DND-41 (cell line): ENCODE measurements around the gene DUT.

ENCODE experiments used
- ATAC-seq: fragments of 200-7000 bp; cut with Tn5 transposase; 3 replicates; pipeline ENCODE4 v1.9.1; 2021; ENCODE audit warnings: low read depth; ENCODE audit not compliant: insufficient read depth
- DNase-seq: peaks from one replicate; pipeline ENCODE4 v3.0.0-alpha.2; 2020
- H2AFZ ChIP-seq: 2 replicates; pipeline ENCODE4 v1.6.0; 2012; ENCODE audit warnings: low read depth, low read length
- H3K27ac ChIP-seq: 2 replicates; pipeline ENCODE4 v1.5.1; 2012; ENCODE audit warnings: low read length, inconsistent platforms
- H3K27me3 ChIP-seq: fragments of 200-600 bp; sonication (generic); 2 replicates; pipeline ENCODE4 v1.6.0; 2012; ENCODE audit warnings: low read length, mild to moderate bottlenecking, inconsistent platforms; ENCODE audit not compliant: insufficient read depth, poor library complexity
- H3K36me3 ChIP-seq: 2 replicates; pipeline ENCODE4 v1.5.1; 2012; ENCODE audit warnings: low read length, inconsistent platforms; ENCODE audit not compliant: insufficient read depth
- H3K4me1 ChIP-seq: 2 replicates; pipeline ENCODE4 v1.5.1; 2012; ENCODE audit warnings: mild to moderate bottlenecking, low read length; ENCODE audit not compliant: insufficient read depth
- H3K4me2 ChIP-seq: 2 replicates; pipeline ENCODE4 v1.6.0; 2012; ENCODE audit warnings: mild to moderate bottlenecking, moderate library complexity, low read length, inconsistent platforms; ENCODE audit not compliant: insufficient read depth
- H3K4me3 ChIP-seq, 2 experiments: fragments of 200-600 bp in 1 of 2; shearing (Covaris generic) in 1 of 2; 2 replicates each; pipeline ENCODE4 v1.5.1; 2012 to 2016; ENCODE audit warnings: inconsistent platforms in 2 of 2, low read length in 2 of 2, mild to moderate bottlenecking in 2 of 2, low read depth in 1 of 2, moderate library complexity in 1 of 2
- H3K79me2 ChIP-seq: 2 replicates; pipeline ENCODE4 v1.6.0; 2012; ENCODE audit warnings: low read length, inconsistent platforms; ENCODE audit not compliant: insufficient read depth
- H3K9ac ChIP-seq: 2 replicates; pipeline ENCODE4 v1.6.0; 2012; ENCODE audit warnings: low read depth, mild to moderate bottlenecking, inconsistent platforms, low read length, moderate library complexity
- H3K9me3 ChIP-seq: 2 replicates; pipeline ENCODE4 v1.5.1; 2012; ENCODE audit warnings: low read length, moderate library complexity, mild to moderate bottlenecking, inconsistent platforms; ENCODE audit not compliant: insufficient read depth, severe bottlenecking
- H4K20me1 ChIP-seq: 2 replicates; pipeline ENCODE4 v1.6.0; 2012; ENCODE audit warnings: low read length; ENCODE audit not compliant: insufficient read depth
- EZH2 ChIP-seq: IDR thresholded peaks from 3 replicates; pipeline ENCODE4 v1.6.1; 2012; ENCODE audit warnings: borderline replicate concordance, low read depth, mild to moderate bottlenecking, moderate library complexity, low read length, inconsistent platforms; ENCODE audit not compliant: severe bottlenecking
- TF ChIP-seq, protein P1 (sequence below): IDR thresholded peaks from 2 replicates; pipeline ENCODE4 v1.5.1; 2012; ENCODE audit warnings: borderline replicate concordance, low read length, moderate library complexity, mild to moderate bottlenecking; ENCODE audit not compliant: poor library complexity, severe bottlenecking; ENCODE audit errors: extremely low read depth

DUT gene

GRCh38 chr15:48371961-48372360, 40.7 kb downstream of the DUT start:
- no peak for DNase-seq
- Histone ChIP-seq H4K20me1 (no peaks in the 10 kb centered on the region), H3K4me1 (no peaks in the 10 kb centered on the region), H3K27ac (no peak overlapping the region), H3K9me3 (no peaks in the 10 kb centered on the region), H3K4me3 (no peak overlapping the region), H3K4me2 (no peak overlapping the region), H3K9ac (no peak overlapping the region), H3K27me3 (no peaks in the 10 kb centered on the region), H2AFZ (no peak overlapping the region), H3K79me2 (no peaks in the 10 kb centered on the region), H3K36me3 (no peaks in the 10 kb centered on the region)
- no peak for ATAC-seq
- TF ChIP-seq EZH2, result no peak
- TF ChIP-seq, protein P1, sequence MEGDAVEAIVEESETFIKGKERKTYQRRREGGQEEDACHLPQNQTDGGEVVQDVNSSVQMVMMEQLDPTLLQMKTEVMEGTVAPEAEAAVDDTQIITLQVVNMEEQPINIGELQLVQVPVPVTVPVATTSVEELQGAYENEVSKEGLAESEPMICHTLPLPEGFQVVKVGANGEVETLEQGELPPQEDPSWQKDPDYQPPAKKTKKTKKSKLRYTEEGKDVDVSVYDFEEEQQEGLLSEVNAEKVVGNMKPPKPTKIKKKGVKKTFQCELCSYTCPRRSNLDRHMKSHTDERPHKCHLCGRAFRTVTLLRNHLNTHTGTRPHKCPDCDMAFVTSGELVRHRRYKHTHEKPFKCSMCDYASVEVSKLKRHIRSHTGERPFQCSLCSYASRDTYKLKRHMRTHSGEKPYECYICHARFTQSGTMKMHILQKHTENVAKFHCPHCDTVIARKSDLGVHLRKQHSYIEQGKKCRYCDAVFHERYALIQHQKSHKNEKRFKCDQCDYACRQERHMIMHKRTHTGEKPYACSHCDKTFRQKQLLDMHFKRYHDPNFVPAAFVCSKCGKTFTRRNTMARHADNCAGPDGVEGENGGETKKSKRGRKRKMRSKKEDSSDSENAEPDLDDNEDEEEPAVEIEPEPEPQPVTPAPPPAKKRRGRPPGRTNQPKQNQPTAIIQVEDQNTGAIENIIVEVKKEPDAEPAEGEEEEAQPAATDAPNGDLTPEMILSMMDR, result no peak

DNA sequence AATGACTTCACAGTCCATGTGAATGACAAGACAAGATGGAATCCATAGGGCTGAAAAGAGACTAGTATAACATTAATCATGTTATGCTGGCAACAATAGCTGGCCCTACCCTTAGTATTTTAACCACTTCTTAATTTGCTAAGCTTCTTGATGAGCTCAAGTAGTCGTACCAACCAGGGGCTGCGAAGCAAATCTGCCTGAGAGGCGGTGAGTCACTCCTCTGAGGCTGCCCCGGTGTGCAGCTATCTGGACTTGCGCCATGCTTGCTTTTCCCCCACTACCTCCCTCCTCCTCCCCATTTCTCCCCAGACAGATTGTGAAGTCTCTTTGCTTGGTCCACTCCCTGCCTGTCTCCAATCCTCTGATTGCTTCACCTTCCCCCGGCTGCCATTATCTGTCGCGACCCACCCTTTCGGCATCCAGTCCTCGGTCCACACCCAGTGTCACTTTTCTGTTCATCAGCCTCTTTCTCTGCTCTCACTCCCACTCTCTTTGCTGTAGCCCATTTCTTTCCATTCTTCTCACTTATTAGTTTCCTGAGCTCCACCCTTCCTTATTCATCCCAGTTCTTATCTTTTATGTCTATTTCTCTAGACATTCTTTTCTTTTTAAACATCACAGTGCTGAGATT, 42.7 kb downstream of the DUT start:
- Histone ChIP-seq H3K79me2 (no peaks in the 10 kb centered on the region), H3K36me3 (no peaks in the 10 kb centered on the region), H3K9ac (no peak overlapping the region), H3K4me3 (no peak overlapping the region), H3K27me3 (no peaks in the 10 kb centered on the region), H3K27ac (no peak overlapping the region), H3K9me3 (no peaks in the 10 kb centered on the region), H3K4me1 (no peaks in the 10 kb centered on the region), H2AFZ (no peak overlapping the region), H3K4me2 (no peak overlapping the region), H4K20me1 (no peaks in the 10 kb centered on the region)
- no peak for ATAC-seq
- TF ChIP-seq, protein P1, result no peak
- TF ChIP-seq EZH2, result no peak
- DNase-seq, result no peak

DNA sequence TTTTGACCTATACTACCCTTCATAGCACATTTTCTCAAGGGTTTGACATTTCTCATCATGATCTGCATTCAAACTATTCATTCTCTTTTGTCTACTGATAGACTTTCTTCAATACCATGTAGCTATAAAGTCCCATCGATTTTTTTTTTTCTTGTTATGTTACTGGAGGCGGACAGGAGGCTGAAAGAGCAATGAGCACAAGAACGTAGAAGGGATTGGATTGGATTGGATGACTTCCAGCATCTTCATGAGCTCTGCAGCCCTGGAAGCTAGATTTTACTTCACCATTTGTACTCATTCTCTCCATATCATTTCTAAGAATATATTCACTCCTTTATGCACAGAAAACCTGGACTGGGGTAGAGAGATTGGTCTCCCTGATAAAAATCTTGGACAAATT, 43.2 kb downstream of the DUT start:
- TF ChIP-seq, protein P1, result no peak
- no peak for TF ChIP-seq EZH2
- no peak overlapping the region for H3K27ac ChIP-seq
- no peaks in the 10 kb centered on the region for H3K27me3 ChIP-seq
- no peaks in the 10 kb centered on the region for H3K4me1 ChIP-seq
- no peak for DNase-seq
- no peaks in the 10 kb centered on the region for H4K20me1 ChIP-seq
- no peaks in the 10 kb centered on the region for H3K9me3 ChIP-seq
- H3K36me3 ChIP-seq, result no peaks in the 10 kb centered on the region
- H3K4me2 ChIP-seq, result no peak overlapping the region
- no peaks in the 10 kb centered on the region for H3K79me2 ChIP-seq
- no peak overlapping the region for H3K9ac ChIP-seq
- ATAC-seq, result no peak
- H3K4me3 ChIP-seq, result no peak overlapping the region
- H2AFZ ChIP-seq, result no peak overlapping the region

DNA sequence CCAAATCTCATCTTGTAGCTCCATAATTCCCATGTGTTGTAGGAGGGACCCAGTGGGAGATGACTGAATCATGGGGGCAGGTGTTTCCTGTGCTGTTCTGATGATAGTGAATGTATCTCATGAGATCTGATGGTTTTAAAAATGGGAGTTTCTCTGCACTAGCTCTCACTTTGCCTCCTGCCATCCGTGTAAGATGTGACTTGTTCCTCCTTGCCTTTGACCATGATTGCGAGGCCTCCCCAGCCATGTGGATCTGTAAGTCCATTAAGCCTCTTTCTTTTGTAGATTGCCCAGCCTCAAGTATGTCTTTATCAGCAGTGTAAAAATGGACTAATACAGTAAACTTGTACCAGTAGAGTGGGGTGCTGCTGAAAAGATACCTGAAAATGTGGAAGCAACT, 44.5 kb downstream of the DUT start:
- H3K4me3 ChIP-seq, result no peak overlapping the region
- H3K27ac ChIP-seq, result no peak overlapping the region
- no peak overlapping the region for H3K4me2 ChIP-seq
- H3K27me3 ChIP-seq, result no peaks in the 10 kb centered on the region
- H3K9ac ChIP-seq, result no peak overlapping the region
- no peaks in the 10 kb centered on the region for H3K79me2 ChIP-seq
- no peak for DNase-seq
- no peak for ATAC-seq
- no peak overlapping the region for H2AFZ ChIP-seq
- H4K20me1 ChIP-seq, result no peaks in the 10 kb centered on the region
- H3K36me3 ChIP-seq, result no peaks in the 10 kb centered on the region
- no peak for TF ChIP-seq EZH2
- TF ChIP-seq, protein P1, result no peak
- H3K9me3 ChIP-seq, result no peaks in the 10 kb centered on the region
- H3K4me1 ChIP-seq, result no peaks in the 10 kb centered on the region
